Right forelimb (tissue), 1 donor: ENCODE results near the gene CNGA3.

Experiments
- DNase-seq: peaks from one replicate; pipeline ENCODE4 v3.0.0-alpha.2; 2018

CNGA3 gene

DNA sequence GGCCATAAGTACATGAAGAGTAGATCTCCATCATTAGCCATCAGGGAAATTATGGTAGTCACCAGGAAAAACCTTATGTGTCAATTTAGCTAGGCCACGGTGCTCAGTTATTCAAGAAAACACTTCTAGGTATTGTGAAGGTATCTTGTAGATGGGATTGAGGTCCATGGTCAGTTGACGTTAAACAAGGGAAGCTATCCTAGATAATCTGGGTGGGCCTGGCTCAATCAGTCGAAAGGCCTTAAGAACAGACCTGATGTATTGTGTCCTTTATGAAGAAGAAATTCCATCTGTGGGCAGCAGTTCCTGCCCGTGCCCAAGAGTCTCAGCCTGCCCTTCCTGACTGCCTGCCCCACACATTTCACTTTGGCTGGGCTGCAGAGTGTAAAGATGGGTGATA, 16.7 kb upstream of the CNGA3 start:
- no peak for DNase-seq

DNA sequence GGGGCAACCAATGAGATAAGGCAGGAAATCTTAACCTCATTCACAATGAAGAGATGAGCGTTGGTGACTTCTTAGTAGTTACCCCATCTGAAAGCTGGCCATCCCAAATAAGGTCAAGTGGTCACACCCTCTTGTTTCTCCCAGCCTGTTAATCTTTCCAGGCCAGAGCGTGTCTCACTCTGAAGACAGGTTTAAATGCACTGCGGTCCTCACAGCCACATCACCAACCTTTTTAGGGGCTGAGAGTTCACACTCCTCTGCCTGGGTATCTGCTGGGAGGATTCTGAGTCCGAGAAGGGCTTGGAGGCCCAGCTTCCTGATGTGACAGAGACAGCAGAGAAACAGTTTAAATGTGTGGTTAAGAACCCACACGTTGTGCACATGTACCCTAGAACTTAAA, 13.3 kb upstream of the CNGA3 start:
- no peak for DNase-seq

DNA sequence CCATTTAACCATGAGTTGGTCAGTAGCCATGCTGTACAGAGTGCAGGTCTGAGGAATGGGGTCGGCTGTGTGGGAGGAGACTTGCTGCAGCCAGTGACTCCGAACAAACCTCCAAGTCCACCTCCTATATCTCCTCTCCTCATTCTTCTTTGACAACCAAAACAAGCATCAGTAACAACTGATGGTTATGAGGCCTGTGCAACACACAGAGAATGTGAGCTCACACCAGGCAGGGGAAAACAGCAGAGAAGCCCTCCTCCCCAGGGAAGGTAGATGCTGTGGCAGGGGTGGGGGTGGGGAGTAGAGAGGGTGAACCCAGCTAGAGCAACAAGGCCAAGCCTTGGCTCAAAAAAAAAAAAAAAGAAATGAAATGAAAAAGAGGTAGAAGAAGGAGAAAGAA, 12.3 kb upstream of the CNGA3 start:
- no peak for DNase-seq

DNA sequence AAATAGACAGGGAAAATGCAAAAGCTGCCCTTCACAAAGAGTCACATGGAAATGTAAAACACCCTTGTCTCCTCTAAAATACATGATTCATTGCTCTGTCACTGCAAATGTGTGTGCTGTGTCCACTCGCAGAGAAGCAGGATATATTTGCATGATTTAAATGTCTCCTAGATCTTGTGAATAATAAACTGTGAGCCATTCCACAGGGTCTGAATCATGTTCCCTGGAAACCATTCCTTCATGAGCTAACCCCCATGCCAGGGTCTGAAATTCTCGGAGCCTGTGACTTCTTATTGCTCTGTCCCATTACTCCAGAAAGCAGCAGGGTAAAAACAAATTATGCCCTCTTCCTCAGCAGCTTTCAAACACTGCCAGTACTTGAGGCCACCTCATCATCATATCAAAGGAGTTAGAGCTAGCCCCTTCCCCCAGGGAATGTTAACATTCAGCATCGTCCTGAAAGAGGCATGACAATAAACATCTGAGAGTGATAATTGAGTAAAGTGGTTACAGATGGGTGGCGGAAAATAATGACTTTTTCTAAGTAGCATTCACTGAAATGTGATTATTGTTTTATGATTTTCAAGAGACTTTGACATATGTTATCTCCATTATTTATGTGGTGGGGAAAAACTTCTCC, 11.7 kb upstream of the CNGA3 start:
- DNase-seq = no peak

DNA sequence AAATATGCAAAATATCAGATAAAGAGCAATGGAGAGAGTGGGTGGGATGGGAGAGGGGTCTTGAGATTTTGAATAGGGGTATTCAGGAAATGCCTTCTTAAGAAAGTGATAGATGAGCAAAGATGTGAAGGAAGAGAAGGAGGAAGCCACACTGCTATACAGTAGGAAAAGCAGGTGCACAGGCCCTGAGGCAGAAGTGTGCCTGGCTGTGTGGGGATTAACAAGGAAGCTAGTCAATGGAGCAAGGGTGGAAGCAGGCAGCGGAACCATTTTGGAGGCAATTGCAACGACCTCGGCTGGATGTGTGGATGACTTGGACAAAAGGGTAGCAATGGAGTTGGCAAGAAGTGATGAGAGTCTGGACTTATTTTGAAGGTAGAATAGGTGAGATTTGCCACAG, 11.0 kb upstream of the CNGA3 start:
- no peak for DNase-seq

DNA sequence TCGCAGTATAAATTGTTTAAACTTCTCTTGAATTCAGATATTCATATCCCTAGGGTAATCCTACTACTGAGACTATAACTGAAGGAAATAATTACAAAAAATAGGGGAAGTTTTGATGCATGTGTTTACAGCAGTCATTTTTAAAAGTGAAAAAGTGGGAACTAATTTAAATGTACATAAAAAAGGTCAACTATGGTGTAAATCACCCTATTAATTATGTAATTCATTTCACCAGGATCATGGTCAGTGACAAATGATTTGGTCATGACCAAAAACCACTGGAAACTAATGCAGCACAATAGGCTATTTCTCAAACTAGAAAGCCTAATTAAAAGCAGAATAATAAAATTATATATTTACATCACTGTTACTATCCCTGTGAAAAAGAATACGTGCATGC, 5.0 kb upstream of the CNGA3 start:
- no peak for DNase-seq

DNA sequence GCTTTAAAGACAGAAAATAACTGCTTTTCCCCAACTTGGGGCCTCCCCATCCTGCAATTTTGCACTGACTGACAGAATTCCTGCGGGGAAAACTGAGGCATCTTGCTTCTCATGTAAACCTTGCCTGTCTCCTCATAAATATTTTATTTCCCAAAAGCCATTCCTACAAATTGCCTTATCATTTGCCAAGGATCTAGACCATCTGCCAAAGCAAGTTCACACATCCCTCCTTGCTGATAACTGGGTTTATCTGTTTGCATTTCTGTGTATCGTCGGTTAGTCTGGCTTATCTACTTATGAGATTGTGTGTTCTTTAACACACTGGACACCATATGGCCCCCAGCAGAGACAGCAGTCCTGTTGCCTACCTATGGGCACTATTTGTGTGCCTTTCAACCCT, 3.0 kb upstream of the CNGA3 start:
- no peak for DNase-seq

DNA sequence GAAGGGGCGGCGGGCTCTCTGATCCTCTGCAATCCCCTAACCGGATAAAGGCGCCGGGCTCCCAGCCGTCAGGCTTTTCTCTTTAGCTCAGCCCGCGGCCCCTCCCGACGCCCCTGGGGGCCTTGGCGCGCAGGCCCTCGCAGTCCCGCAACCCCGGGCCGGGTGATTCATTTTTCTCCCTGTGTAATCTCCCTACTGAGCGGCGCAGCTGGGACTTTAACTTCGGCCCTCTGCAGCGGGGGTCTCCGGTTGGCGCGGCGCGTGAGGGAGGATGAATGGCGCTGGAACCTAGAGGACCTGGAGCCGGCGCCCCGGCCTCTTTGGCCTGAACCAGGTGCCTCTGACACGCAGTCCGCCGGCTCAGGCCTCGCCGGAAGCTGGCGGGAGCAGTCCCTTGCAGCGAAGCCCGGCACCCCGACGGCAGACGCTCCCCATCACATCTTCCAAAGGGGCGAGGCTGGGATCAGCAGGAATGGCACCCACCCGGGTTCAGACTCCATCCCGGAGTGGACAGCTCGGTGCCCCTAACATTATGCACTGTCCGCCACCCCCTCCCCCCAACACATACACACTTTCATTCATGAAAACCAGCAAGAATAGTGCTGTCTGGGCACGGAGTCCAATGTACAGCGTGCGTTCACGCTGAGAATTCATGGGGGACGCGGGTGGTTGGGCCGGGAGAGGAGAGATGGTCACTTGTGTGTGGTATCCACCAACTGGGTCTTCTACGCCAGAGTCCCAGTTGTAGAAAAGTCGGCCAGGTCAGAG, 1.2 kb downstream of the CNGA3 start:
- no peak for DNase-seq

DNA sequence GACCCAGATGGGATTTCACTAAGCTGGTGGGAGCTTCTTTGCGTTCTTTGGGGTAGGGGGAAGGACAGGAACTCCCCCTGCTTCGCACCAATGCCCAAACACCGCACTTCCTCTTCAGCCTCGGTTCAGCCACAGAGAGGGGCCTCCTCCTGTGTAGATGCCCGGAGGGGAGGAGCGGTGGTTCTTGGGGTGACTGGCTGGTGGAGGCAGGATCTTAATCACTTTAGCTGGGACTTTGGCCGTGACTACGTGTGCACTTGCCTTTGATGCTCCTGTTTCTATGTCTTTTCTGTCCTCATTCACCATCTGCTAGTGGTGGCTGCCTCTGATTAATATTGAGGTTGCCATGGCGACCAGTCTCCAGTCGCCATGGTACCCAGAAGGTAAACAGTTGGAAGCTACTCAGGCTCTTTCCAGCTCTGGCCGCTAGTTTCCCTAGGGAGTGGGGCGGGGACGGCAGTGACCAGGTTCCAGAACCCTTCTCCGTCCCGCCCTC, 1.9 kb downstream of the CNGA3 start:
- DNase-seq = no peak

DNA sequence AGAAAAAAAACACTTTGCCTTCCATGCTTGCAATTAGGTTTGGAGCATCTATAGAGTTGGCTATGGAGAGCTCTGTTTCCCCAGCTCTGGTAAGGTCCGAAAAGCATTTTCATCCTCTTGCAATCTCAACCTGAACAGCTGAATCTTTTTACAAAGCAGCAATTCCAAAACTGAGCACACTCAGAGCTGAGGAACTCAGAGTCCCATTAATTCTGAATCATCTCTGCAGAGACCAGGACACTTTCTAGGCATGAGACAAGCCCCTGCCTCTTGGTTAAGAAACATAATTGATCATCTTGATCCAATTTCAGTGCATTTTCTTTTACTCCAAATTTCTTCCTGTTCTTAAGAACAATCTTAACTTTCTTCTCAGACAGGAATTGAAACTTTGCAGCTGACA, 4.2 kb downstream of the CNGA3 start:
- no peak for DNase-seq

DNA sequence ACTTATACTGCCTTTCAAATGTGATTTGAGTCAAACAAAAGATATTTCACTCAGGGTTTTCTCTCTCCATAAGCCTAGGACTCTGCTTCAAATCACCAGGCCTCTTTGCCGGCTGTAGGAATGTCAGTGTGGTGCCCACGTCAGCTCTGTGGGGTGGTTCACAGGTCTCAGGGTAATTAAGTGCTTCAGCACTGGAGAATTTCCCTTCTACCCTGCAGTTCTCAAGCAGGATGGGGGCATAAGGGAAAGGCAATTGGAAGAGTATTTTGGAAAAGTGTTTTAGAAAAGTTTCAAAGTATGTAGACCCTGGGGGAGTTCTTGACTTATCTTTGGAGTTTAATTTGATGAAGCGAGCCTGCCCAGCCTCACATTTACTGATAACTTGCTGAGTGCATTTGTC, 9.6 kb downstream of the CNGA3 start:
- DNase-seq = no peak

DNA sequence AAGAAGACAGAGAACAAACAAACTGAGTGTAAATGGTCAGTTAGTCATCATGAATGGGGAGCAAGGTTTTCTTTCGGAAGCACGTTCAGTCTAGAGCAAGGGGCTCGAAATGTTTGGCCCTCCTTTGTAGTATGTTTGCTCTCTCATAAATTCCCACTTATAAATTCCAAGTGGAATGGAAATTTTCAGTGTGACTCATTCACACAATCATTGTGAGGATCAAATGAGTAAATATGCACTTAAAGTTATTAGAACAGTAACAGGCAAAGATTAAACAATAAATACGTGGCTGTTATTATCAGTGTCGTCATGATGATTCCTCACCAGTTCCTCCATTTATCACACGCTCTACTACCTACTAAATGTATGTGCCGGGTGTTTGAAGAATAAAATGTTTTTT, 10.5 kb downstream of the CNGA3 start:
- no peak for DNase-seq

DNA sequence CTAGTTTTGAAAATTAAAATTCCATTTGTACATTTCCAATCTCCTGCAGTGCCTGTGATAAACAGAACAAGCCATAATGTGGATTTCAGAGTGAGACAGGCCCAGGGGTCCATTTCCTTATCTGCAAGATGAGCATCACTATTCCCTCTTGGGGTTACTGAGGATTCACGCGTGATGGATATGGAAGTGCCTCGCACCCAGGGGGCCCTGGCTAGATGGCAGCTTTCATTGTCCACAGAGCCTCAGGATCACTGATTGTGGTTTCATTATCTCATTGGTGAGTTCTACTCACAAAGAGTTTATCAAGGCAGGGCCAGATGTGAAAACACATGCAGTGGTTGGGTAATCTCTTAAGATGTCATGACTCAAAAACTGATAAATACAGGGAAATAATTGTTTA, 11.6 kb downstream of the CNGA3 start:
- DNase-seq = no peak

DNA sequence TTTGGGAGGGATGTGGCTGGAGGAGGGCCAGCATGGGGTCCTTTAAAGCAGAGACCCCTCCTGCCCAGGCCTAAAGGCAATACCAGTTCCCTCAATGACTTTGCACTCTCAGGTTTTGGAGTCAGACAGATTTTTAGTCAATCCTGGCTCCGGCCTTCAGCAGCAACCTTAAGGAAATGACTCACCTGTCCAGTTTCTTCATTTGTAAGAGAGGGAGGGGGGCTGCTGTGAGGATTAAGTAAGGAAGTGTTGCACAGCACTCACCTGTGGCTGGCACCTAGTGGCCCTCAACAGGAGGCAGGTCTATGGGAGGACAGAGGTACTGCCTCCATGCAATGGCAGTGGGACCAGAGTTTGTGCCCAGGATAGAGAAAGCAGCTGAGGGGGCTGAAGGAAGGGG, 13.7 kb downstream of the CNGA3 start:
- no peak for DNase-seq

DNA sequence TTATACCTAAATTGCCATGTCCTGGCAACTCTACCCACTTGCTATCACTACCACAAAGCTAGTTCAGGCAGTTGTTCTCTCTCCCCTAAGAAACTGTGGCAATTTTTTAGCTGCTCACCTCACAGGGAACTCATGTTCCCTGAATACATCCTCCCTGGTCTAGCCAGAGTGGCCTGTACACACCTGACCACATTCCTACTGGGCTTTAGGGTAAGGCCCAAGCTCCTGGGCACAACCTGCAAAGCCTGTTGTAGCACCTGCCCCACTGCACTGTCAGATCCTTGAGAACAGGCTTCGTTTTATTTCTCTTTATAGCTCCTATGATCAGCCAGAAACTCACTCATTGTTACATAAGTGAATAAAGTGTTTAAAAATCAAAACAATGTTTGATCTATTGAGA, 21.5 kb downstream of the CNGA3 start:
- DNase-seq = no peak

DNA sequence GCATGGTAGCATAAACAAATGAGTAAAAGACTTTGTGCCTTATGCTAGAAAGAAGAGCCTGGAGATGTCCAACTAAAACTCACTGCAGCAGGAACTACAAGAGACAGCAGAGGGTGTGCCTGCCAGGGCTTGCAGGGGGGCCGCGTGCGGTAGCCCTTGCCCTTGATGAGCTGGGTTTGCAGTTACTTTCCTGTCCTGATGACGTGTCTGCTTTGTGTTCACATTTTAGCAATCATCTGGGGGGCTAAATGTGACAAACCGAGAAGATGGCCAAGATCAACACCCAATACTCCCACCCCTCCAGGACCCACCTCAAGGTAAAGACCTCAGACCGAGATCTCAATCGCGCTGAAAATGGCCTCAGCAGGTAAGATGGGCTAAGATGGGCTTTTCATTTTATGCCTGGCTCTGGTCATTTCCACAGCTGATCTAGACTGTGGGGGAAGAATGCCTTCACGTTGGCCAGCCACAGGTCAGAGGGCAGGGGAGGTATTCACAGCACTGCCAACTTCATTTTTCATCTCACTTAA, 23.5 kb downstream of the CNGA3 start:
- no peak for DNase-seq

DNA sequence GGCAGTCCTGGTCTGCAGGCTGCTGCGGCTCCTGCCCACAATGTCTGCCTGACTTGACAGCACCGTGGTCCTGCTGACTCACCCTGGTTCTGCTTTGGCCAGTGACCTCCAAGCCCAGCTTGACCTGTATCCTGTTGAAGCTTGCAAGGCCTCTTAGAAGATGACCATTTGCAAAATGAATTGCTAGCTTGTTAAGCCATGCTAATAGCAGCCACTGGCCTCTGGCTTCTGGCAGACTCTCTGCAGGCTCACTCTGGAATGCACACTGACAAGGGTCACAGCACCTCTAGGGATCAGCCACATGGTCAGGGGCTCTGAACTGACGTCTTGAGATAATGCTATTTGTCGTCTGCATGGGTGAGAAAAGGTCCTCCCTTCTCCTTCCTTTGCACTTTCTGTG, 25.9 kb downstream of the CNGA3 start:
- no peak for DNase-seq

DNA sequence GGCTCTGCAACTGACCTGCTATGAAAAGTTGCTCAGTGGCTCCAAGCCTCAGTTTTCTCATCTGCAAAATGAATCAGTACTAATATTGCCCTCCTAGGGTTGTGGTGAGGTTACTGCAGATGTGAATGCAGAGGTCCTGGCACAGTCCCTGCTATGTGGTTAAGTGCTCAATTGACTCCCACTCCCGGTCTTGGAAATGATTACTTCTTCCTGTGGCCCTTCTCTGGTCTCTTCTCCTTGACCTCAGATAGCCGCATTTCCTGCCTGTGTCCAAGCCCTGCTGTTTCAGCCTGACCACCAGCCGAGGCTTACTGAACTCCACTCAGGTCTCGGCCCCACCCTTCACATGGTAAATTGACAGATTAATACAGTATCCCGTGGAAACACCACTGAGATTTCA, 26.3 kb downstream of the CNGA3 start:
- no peak for DNase-seq

DNA sequence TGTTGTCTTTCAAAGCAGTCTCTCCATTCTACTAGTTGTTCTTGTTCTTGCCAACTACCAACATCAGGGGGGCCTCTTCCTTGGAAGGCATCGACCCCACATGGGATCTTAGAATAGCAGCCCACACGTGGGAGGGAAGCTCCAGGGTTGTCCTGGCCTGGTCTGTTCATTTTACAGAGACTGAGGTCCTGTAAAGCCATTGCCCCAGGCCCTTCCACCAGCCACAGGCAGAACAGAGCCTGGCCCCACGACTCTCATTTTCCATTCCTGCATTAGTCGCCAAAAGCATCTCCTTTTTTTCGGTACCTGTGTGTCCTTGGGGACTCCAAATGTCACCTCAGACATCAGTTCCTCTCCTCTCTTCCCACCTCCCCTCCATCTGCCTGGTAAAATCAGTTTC, 28.0 kb downstream of the CNGA3 start:
- DNase-seq = no peak

DNA sequence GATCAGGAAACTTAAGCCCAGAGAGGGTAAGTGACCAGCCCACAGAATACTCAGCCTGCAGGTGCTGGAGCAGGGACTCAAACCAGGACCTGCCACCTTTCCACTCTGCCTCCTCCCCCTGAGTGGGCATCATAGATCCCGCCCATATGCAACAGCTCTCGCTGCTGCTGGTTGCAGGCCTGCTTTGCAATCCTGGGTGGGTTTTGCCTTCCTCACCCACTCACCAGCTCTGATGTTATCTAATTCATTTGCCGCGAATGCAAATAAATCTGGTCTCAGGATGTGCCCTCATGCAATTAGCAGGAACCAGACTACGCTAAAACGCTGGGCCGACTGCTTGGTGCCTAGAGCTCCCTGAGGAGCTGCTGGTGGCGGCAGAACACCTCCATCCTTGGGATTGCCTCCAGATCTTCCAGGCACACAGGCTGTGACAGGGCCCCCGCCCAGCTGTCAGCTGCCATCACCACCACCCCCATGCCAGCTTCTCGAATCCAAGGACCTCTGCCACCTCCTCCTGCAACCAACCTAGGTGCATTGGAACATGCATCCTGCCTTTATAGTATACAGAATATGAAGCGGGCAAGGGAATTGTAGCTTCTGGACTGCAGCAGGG, 28.8 kb downstream of the CNGA3 start:
- no peak for DNase-seq

DNA sequence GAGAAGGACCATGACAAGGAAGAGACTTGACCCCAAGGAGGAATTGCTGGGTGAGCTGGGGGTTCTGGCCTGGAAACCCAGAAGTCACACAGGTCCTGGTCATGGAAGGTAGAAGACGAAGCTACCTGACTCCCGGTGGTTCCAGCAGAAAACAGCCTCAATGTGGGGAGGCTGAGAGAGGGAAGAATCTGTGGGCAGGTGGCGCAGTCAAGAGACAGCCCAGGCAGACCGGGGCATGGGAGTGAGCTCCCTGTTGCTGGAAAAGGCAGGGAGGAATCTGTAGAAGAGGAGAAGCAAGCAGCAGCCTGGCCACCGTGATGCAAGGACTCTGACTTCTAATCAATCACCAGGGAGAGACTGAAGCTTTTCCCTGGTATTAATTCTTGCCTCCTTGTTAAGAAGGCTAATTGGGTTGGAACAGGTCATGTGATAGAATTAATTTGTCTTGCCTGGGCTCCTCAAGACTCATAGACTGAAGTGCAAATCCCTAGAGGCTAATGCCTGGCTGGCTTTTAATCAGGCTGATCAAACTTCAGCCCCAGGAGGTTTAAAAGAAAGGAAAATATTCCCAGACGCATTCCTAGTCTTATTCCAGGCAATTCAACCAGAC, 30.1 kb downstream of the CNGA3 start:
- no peak for DNase-seq

DNA sequence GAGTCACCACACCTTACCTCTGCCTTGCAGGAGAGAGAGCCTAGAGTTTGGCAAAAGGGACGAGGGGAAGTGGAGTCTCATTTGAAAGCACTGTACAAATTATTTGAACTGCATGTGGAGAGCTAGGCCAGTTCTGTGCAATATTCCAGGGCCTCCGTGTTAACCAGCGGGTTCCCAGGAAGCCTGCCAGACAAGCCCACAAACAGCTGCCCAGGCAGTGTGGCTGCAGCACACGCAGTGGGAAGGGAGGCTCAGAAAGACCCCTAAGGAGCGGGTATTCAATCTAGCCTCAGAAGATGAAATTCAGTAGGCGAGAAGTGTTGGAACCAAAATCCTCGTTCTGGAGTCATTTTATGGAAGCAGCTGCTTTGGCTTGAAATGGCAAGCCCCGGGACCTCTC, 30.7 kb downstream of the CNGA3 start:
- DNase-seq = no peak

DNA sequence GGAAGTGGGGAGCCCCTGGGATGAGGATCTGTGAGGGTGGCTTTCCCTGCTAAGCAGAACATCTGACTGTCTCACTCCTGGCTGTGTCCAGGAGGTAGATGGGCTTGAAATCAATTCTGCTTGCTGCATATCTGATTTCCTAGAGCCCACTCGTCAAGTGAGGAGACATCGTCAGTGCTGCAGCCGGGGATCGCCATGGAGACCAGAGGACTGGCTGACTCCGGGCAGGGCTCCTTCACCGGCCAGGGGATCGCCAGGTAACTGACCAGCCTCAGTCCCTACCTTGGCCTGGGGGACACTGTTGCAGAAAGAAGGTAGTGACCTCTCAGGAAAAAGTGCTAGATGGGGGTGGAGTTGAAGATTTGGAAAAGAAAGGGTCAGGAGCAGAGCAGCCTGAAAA, 31.3 kb downstream of the CNGA3 start:
- DNase-seq = no peak

DNA sequence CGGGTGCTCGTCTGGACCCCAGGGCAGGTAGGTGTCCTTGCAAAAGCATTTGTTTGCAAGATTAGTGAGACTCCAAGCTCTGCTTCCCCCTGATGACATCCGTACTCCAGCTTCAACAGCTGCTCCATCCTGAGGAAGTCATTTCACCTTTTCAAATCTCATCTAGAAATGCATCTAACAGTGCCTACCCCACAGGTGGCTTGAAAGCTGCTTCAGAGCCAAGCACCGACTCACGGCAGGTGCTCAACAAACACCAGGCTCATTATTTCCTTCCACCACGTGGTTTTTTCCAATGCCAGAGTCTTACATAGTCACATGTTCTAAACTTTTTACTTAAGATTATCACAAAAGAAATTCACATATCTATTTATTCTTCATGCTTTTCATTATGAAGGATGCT, 31.9 kb downstream of the CNGA3 start:
- no peak for DNase-seq
